ENCODE measurements around the gene NCSTN. TPM values are rescaled to one million over a fixed set of nuclear protein-coding genes. Genes with fewer than 3 reads are reported as not detected.

Gene NCSTN
- total RNA-seq, 1 experiment from 2014 or later: 67.8 TPM

DNA sequence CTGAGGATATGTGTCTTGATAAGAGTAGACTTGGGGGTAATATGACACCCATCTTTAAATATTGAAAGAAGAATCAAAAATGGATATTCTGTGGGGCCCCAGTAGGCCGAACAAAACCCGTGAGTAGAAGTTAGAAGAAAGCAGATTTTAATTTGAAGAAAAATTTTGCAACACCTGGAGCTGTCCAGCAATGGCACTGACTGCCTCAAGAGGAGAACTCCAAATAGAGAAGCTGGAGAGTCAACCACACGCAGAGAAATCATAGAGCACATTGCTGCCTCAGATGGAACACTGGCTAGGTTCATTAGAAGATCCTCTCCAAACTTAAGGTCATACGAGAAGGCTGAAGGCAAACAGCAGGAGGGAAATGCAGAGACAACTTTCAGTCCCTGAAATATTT lies 30.5 kb downstream of the NCSTN start:
- peaks cover 20% of the 10 kb centered on the region for H3K4me1 ChIP-seq (ENCODE audit: insufficient read depth, low read length)
- WGBS (ENCODE audit: extremely low coverage, insufficient read length, low lambda C conversion rate): no CpG with 5 or more reads among the region's 4 CpGs
- H3T11ph ChIP-seq (ENCODE audit: low read length): no peak overlapping the region
- no peak overlapping the region for H2AK5ac ChIP-seq (ENCODE audit: insufficient read length, low read length)
- H3K27ac ChIP-seq (ENCODE audit: insufficient read length, low read depth, low read length): no peak overlapping the region
- peaks cover 52 to 57% of the 10 kb centered on the region in 2 experiments for H3K4me1 Mint-ChIP-seq
- H3K23ac ChIP-seq (ENCODE audit: insufficient read length, low read depth, low read length): no peak overlapping the region
- peaks cover 7% of the 10 kb centered on the region for H3K23me2 ChIP-seq (ENCODE audit: insufficient read length, low read depth, low read length, poor library complexity, severe bottlenecking)
- H2BK5ac ChIP-seq (ENCODE audit: insufficient read length, low read length): no peak overlapping the region
- H3K9me3 Mint-ChIP-seq: no peaks in the 10 kb centered on the region; a peak in 1 of 5 replicates
- no peaks in the 10 kb centered on the region for H3K27me3 ChIP-seq (ENCODE audit: insufficient read depth, low read length)
- no peaks in the 10 kb centered on the region for H3K27me3 Mint-ChIP-seq (ENCODE audit: low read depth)
- H3K27ac Mint-ChIP-seq: no peak overlapping the region; a peak in 1 of 7 replicates
- H3K14ac ChIP-seq (ENCODE audit: insufficient read depth, low read length): no peak overlapping the region
- H3K4ac ChIP-seq (ENCODE audit: low read depth, low read length): no peak overlapping the region
- no peak overlapping the region for H4K91ac ChIP-seq (ENCODE audit: insufficient read length, low read depth, low read length)
- no peaks in the 10 kb centered on the region for H3K9me3 ChIP-seq (ENCODE audit: control insufficient read depth, low read depth, low read length)
- H2BK120ac ChIP-seq (ENCODE audit: low read depth, low read length, poor library complexity, severe bottlenecking): no peak overlapping the region
- H3K4me2 ChIP-seq (ENCODE audit: insufficient read depth, insufficient read length, low read length): no peak overlapping the region
- no peak for DNase-seq
- no peaks in the 10 kb centered on the region for H3K79me1 ChIP-seq (ENCODE audit: insufficient read depth, low read depth, low read length, poor library complexity, severe bottlenecking)
- H2AFZ ChIP-seq (ENCODE audit: low read length): no peak overlapping the region
- no peaks in the 10 kb centered on the region for H4K20me1 ChIP-seq (ENCODE audit: control insufficient read depth, insufficient read depth, insufficient read length)
- no peak overlapping the region for H3K18ac ChIP-seq (ENCODE audit: insufficient read length, low read depth, low read length)
- no peaks in the 10 kb centered on the region for H3K36me3 Mint-ChIP-seq (ENCODE audit: insufficient read depth in 1 of 3, low read depth in 3 of 3)
- no peak overlapping the region for H2BK12ac ChIP-seq (ENCODE audit: insufficient read length, low read depth, low read length)
- no peak overlapping the region for H4K8ac ChIP-seq (replicated peaks; ENCODE audit: insufficient read length, low read depth, low read length)
- H3K9ac ChIP-seq (ENCODE audit: extremely low read depth, insufficient read length, low read length): no peak overlapping the region
- no peak overlapping the region for H3K56ac ChIP-seq (ENCODE audit: insufficient read length, low read depth, low read length)
- no peaks in the 10 kb centered on the region for H3K79me2 ChIP-seq (ENCODE audit: insufficient read depth, low read length)
- peak overlapping the region in 1 of 2 experiments; percentile 6; a peak in 1 of 5 replicates for H3K4me3 Mint-ChIP-seq
- TF ChIP-seq, protein P1, sequence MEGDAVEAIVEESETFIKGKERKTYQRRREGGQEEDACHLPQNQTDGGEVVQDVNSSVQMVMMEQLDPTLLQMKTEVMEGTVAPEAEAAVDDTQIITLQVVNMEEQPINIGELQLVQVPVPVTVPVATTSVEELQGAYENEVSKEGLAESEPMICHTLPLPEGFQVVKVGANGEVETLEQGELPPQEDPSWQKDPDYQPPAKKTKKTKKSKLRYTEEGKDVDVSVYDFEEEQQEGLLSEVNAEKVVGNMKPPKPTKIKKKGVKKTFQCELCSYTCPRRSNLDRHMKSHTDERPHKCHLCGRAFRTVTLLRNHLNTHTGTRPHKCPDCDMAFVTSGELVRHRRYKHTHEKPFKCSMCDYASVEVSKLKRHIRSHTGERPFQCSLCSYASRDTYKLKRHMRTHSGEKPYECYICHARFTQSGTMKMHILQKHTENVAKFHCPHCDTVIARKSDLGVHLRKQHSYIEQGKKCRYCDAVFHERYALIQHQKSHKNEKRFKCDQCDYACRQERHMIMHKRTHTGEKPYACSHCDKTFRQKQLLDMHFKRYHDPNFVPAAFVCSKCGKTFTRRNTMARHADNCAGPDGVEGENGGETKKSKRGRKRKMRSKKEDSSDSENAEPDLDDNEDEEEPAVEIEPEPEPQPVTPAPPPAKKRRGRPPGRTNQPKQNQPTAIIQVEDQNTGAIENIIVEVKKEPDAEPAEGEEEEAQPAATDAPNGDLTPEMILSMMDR (conservative IDR thresholded peaks at IDR 0.05): no peak
- no peak overlapping the region for H2BK20ac ChIP-seq (ENCODE audit: low read depth, low read length, poor library complexity, severe bottlenecking)
- no peak overlapping the region for H4K5ac ChIP-seq (ENCODE audit: insufficient read length, low read depth, low read length)
- no peak overlapping the region for H2BK15ac ChIP-seq (ENCODE audit: low read depth, low read length)

Data from H9 (cell line).